MM.1S (cell line): Measurements from ENCODE around the gene NUP62.

Source experiments
- DNase-seq: peaks from one replicate; pipeline ENCODE4 v3.0.0-alpha.2; 2015
- H2AFZ ChIP-seq: fragments of 300-600 bp; sonication (generic); 2 replicates; pipeline ENCODE4 v1.6.0; 2016; ENCODE audit warnings: antibody characterized with exemption, low read length
- H3F3A ChIP-seq: fragments of 300-600 bp; sonication (generic); 2 replicates; pipeline ENCODE4 v1.6.1; 2016; ENCODE audit warnings: mild to moderate bottlenecking, antibody characterized with exemption, low read length, moderate library complexity, mixed read lengths; ENCODE audit not compliant: insufficient read depth
- H3K27ac ChIP-seq: fragments of 300-600 bp; sonication (generic); 2 replicates; pipeline ENCODE4 v1.5.1; 2016; ENCODE audit warnings: mild to moderate bottlenecking, low read length
- H3K27me3 ChIP-seq: fragments of 300-600 bp; sonication (generic); replicated peaks from 2 replicates; pipeline ENCODE4 v1.6.0; 2016; ENCODE audit warnings: low read length; ENCODE audit not compliant: insufficient read depth
- H3K36me3 ChIP-seq: fragments of 300-600 bp; sonication (generic); replicated peaks from 2 replicates; pipeline ENCODE4 v1.6.1; 2016; ENCODE audit warnings: mild to moderate bottlenecking, low read length, mixed read lengths; ENCODE audit not compliant: insufficient read depth
- H3K4me1 ChIP-seq: fragments of 300-600 bp; sonication (generic); 2 replicates; pipeline ENCODE4 v1.6.1; 2016; ENCODE audit warnings: low read length, mixed read lengths
- H3K4me2 ChIP-seq: fragments of 300-600 bp; sonication (generic); 2 replicates; pipeline ENCODE4 v1.6.0; 2016; ENCODE audit warnings: low read depth, low read length
- H3K4me3 ChIP-seq: fragments of 300-600 bp; sonication (generic); 2 replicates; pipeline ENCODE4 v1.5.1; 2016; ENCODE audit warnings: low read length, mixed read lengths
- H3K79me2 ChIP-seq: fragments of 300-600 bp; sonication (generic); 2 replicates; pipeline ENCODE4 v1.6.1; 2016; ENCODE audit warnings: mixed run types, low read length, mixed read lengths
- H3K9ac ChIP-seq: fragments of 300-600 bp; sonication (generic); 2 replicates; pipeline ENCODE4 v1.6.1; 2016; ENCODE audit warnings: low read length, mixed read lengths
- H3K9me2 ChIP-seq: fragments of 300-600 bp; sonication (generic); replicated peaks from 2 replicates; pipeline ENCODE4 v1.6.1; 2016; ENCODE audit warnings: mild to moderate bottlenecking, low read length, mixed read lengths; ENCODE audit not compliant: insufficient read depth
- H3K9me3 ChIP-seq: fragments of 300-600 bp; sonication (generic); replicated peaks from 2 replicates; pipeline ENCODE4 v1.6.1; 2016; ENCODE audit warnings: mild to moderate bottlenecking, low read length, mixed read lengths; ENCODE audit not compliant: insufficient read depth
- H4K20me1 ChIP-seq: fragments of 300-600 bp; sonication (generic); 2 replicates; pipeline ENCODE4 v1.6.1; 2016; ENCODE audit warnings: mild to moderate bottlenecking, low read length, moderate library complexity, mixed read lengths; ENCODE audit not compliant: insufficient read depth
- EZH2 ChIP-seq: fragments of 300-600 bp; sonication (generic); optimal IDR thresholded peaks from 2 replicates; pipeline ENCODE3; 2017; ENCODE audit warnings: low read depth, mild to moderate bottlenecking, antibody characterized with exemption, low read length, mixed read lengths
- EZH2phosphoT487 ChIP-seq: fragments of 300-600 bp; sonication (generic); IDR thresholded peaks from 2 replicates; pipeline ENCODE4 v1.6.1; 2018; ENCODE audit warnings: antibody characterized with exemption, low read length
- TF ChIP-seq, protein P1 (sequence below): fragments of 300-600 bp; sonication (generic); IDR thresholded peaks from 2 replicates; pipeline ENCODE4 v1.5.1; 2016; ENCODE audit warnings: antibody characterized with exemption, low read length, mixed read lengths

NUP62 gene

DNA sequence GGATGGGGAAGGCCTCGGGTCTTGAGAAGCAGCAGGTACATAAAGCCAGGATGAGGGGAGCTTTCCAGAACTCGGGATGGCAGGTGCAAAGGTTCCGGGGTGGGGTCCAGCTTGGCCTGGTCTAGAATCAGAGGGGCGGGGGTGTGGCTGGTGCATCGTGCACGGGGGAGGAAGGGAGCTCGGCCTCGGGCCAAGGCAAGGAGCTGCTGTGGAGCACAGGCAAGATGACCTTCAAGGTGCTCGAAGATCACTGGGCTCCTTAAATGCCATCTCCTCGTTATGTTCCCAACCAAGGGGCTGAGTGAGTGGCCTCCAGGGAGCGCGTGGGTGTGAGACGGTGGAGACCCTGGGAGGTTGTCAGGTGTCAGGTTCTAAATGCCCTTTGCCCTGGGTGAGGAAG lies 47.8 kb upstream of the NUP62 start:
- Histone ChIP-seq H3K9me2 (no peaks in the 10 kb centered on the region), H3F3A (no peaks in the 10 kb centered on the region), H3K79me2 (no peaks in the 10 kb centered on the region), H2AFZ (no peak overlapping the region), H3K27me3 (no peaks in the 10 kb centered on the region), H3K9me3 (no peaks in the 10 kb centered on the region), H3K4me3 (no peak overlapping the region), H3K4me1 (no peaks in the 10 kb centered on the region), H3K4me2 (no peak overlapping the region), H3K36me3 (no peaks in the 10 kb centered on the region), H3K9ac (no peak overlapping the region), H3K27ac (no peak overlapping the region), H4K20me1 (no peaks in the 10 kb centered on the region)
- no peak for DNase-seq
- TF ChIP-seq EZH2 (no peak), EZH2phosphoT487 (no peak)
- TF ChIP-seq, protein P1, sequence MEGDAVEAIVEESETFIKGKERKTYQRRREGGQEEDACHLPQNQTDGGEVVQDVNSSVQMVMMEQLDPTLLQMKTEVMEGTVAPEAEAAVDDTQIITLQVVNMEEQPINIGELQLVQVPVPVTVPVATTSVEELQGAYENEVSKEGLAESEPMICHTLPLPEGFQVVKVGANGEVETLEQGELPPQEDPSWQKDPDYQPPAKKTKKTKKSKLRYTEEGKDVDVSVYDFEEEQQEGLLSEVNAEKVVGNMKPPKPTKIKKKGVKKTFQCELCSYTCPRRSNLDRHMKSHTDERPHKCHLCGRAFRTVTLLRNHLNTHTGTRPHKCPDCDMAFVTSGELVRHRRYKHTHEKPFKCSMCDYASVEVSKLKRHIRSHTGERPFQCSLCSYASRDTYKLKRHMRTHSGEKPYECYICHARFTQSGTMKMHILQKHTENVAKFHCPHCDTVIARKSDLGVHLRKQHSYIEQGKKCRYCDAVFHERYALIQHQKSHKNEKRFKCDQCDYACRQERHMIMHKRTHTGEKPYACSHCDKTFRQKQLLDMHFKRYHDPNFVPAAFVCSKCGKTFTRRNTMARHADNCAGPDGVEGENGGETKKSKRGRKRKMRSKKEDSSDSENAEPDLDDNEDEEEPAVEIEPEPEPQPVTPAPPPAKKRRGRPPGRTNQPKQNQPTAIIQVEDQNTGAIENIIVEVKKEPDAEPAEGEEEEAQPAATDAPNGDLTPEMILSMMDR, result no peak

DNA sequence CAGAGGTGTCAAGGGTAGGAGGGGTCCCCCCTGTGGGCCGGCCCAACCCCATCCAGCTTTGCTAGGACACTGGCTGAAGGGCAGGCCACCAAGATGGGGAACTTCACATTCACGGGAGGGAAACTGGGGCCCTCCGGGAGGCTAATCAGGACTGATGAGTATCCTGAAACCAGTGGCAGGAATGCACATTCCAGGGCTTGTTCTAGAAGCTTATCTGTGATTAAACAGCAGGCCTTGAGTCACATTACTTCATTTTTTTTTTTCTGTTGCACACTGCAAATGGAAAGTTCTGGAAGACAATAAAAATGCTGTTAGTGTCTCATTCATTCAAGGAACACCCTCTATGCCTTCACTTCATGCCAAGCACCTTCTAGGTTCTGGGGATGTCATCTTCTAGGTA lies 47.2 kb upstream of the NUP62 start:
- no peak for DNase-seq
- Histone ChIP-seq H2AFZ (no peak overlapping the region), H3K9ac (no peak overlapping the region), H3K4me1 (no peaks in the 10 kb centered on the region), H3K27ac (no peak overlapping the region), H3K79me2 (no peaks in the 10 kb centered on the region), H3K9me3 (no peaks in the 10 kb centered on the region), H3K27me3 (no peaks in the 10 kb centered on the region), H3K9me2 (no peaks in the 10 kb centered on the region), H3K36me3 (no peaks in the 10 kb centered on the region), H3K4me2 (no peak overlapping the region), H3K4me3 (no peak overlapping the region), H3F3A (no peaks in the 10 kb centered on the region), H4K20me1 (no peaks in the 10 kb centered on the region)
- TF ChIP-seq EZH2phosphoT487, result no peak

DNA sequence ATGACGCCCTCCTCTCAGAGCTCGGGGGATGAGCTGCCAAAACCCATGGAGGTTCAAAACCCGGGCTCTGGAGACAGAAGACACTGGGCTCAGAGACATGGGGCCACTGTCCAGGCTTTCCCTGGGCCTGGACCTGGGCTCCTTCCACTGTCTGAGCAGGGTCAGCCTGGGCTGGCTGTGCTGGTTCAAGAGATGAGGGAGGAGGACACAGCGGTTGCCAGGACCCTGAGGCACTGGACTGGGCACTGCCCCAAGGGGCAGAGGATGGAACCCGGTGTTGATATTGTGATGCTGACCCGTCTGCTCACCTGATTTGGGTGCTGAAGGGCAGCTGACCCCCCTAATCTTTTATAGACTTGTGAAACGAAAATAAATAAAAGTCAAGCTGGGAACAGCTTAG lies 45.7 kb upstream of the NUP62 start:
- Histone ChIP-seq H3K4me3 (no peak overlapping the region), H3K36me3 (no peaks in the 10 kb centered on the region), H3F3A (no peaks in the 10 kb centered on the region), H3K4me2 (no peak overlapping the region), H3K9me2 (no peaks in the 10 kb centered on the region), H3K4me1 (no peaks in the 10 kb centered on the region), H3K79me2 (no peaks in the 10 kb centered on the region), H3K9ac (no peak overlapping the region), H3K27me3 (no peaks in the 10 kb centered on the region), H2AFZ (no peak overlapping the region), H3K9me3 (no peaks in the 10 kb centered on the region), H4K20me1 (no peaks in the 10 kb centered on the region), H3K27ac (no peak overlapping the region)
- no peak for DNase-seq
- TF ChIP-seq, protein P1, result no peak
- no peak for TF ChIP-seq EZH2phosphoT487
- no peak for TF ChIP-seq EZH2

DNA sequence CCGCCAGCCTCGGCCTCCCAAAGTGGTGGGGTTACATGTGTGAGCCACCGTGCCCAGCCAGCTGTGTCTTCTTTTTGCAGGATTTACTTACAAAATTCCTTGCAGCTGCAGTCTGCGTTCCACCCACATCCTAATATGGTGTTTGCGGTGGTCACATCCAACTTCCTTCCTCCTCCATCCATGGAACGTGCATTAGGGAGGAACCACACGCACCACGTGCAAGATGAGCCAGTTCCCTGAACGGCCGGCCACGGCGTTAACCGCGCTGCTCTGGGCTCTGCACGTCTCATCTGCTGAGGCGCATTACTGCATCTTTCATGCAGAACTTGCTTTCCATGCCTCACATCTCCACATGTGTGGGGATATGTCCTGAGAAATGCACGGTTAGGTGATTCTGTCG lies 44.7 kb upstream of the NUP62 start:
- Histone ChIP-seq H3K9me3 (no peaks in the 10 kb centered on the region), H3K79me2 (no peaks in the 10 kb centered on the region), H3K27ac (no peak overlapping the region), H3K36me3 (no peaks in the 10 kb centered on the region), H3K9ac (no peak overlapping the region), H3K4me1 (no peaks in the 10 kb centered on the region), H3K27me3 (no peaks in the 10 kb centered on the region), H3F3A (no peaks in the 10 kb centered on the region), H2AFZ (no peak overlapping the region), H3K4me2 (no peak overlapping the region), H3K4me3 (no peak overlapping the region), H3K9me2 (no peaks in the 10 kb centered on the region), H4K20me1 (no peaks in the 10 kb centered on the region)
- no peak for DNase-seq
- TF ChIP-seq, protein P1, result no peak
- TF ChIP-seq EZH2, result no peak
- TF ChIP-seq EZH2phosphoT487, result no peak
